Transverse colon (tissue), 4 donors: ENCODE measurements around the gene HNRNPA1L2. TPM values are rescaled to one million over a fixed set of nuclear protein-coding genes. Genes with fewer than 3 reads are reported as not detected.

Source experiments
- DNase-seq: peaks from one replicate; pipeline ENCODE4 v3.0.0-alpha.2; 2019
- H3K27ac ChIP-seq, 4 donors: fragments of 200-600 bp; sonication (generic); 2 replicates each; pipeline ENCODE4 v1.5.1; 2016 to 2018; ENCODE audit warnings: inconsistent platforms in 4 of 4
- H3K27me3 ChIP-seq: fragments of 200-600 bp; sonication (generic); 2 replicates; pipeline ENCODE4 v1.5.1; 2017; ENCODE audit warnings: inconsistent platforms
- H3K36me3 ChIP-seq, 4 donors: fragments of 200-600 bp; sonication (generic); 2 replicates each; pipeline ENCODE4 v1.5.1; 2017 to 2019; ENCODE audit warnings: inconsistent platforms in 4 of 4
- H3K4me1 ChIP-seq, 4 donors: fragments of 200-600 bp; sonication (generic); 2 replicates each; pipeline ENCODE4 v1.5.1; 2017 to 2020; ENCODE audit warnings: inconsistent platforms in 4 of 4
- H3K4me3 ChIP-seq, 4 donors: fragments of 200-600 bp; sonication (generic); 1 replicate in 1 of 4; 2 replicates in 3 of 4; pipeline versions ENCODE4 v1.5.1 to v1.6.1; 2017 to 2019; ENCODE audit warnings: inconsistent platforms in 4 of 4
- H3K9me3 ChIP-seq, 2 donors: fragments of 200-600 bp; sonication (generic); 2 replicates each; pipeline ENCODE4 v1.5.1; 2017 to 2019; ENCODE audit warnings: inconsistent platforms in 2 of 2
- EP300 ChIP-seq: sonication (generic); formaldehyde crosslinking; IDR thresholded peaks from one replicate; pipeline ENCODE4 v1.6.1; 2017; ENCODE audit warnings: antibody characterized with exemption, low read depth
- POLR2A ChIP-seq: fragments of 450-650 bp; IDR thresholded peaks from one replicate; pipeline ENCODE4 v1.6.1; 2016; ENCODE audit warnings: antibody characterized with exemption, mild to moderate bottlenecking, moderate library complexity
- POLR2AphosphoS5 ChIP-seq, 3 donors: sonication (generic); formaldehyde crosslinking; IDR thresholded peaks; one replicate each; pipeline ENCODE4 v1.6.1; 2016; ENCODE audit warnings: antibody characterized with exemption in 3 of 3
- WGBS, 2 donors: methylation state at CpG; one replicate each; pipeline ENCODE4 v1.1.5; 2018; ENCODE audit warnings: low coverage in 1 of 2; 5-methylcytosine and 5-hydroxymethylcytosine counted together
- in situ Hi-C, 4 donors: fragments of 200-750 bp; cut with MboI; loops; one replicate each; pipeline versions ENCODE4 v1.15.0 to v1.15.1; 2017; ENCODE audit warnings: low sequenced_read_pairs in 3 of 4, low pct_ligation_motif_present in 1 of 4, low pct_unique_long_range_greater_than_20kb in 1 of 4
- intact Hi-C: fragments of 100-400 bp; cut with DNase I; formaldehyde crosslinking; loops from one replicate; pipeline ENCODE4 v1.15.1; 2023; ENCODE audit warnings: low total_unique reads
- total RNA-seq, 4 donors: library from RNA; depleted of rRNA; stranded (reverse); fragments of >200 nt; gene quantifications; one replicate each; pipeline ENCODE4 v1.1.0, GENCODE V29; 2016
- TF ChIP-seq, protein P1 (sequence below), 5 experiments: fragments of 200-600 bp in 3 of 5; fragments of 450-650 bp in 2 of 5; sonication (generic) in 3 of 5; IDR thresholded peaks; 1 replicate in 2 of 5; 2 replicates in 3 of 5; pipeline ENCODE4 v1.5.1; 2016 to 2017; ENCODE audit warnings: antibody characterized with exemption in 5 of 5, inconsistent platforms in 3 of 5, mild to moderate bottlenecking in 2 of 5, moderate library complexity in 1 of 5

The HNRNPA1L2 gene
- total RNA-seq, 4 donors from 2014 or later = 1.5 to 3.3 TPM; not detected in 2

DNA sequence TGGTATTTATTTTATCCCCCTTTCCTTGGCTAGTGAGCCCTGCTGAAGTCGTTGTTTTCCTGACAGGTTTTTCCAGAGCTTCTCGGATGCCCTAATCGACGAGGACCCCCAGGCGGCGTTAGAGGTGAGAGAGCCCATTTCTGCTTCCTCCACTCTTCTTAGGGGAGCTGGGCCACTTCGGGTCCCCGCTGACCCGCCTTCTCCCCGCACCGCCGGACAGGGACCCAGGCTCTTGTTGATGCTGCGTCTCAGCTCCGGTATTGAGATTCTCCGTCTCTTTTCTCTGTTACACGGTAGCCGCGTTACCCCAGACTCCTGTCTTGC is 10.7 kb downstream of the HNRNPA1L2 start:
- peaks cover 7 to 47% (median 27%) of the 10 kb centered on the region in 4 donors for H3K4me1 ChIP-seq
- in situ Hi-C loops = loop anchor here in 3 of 4 donors (25.0 kb wide), 2 partner anchors 191 to 216 kb away; partner anchors contain the start of genes CKAP2 (in 2 of the 3) and VPS36 (in 2 of the 3)
- peak overlapping the region; percentile 95 to 99 (median 96) for H3K27ac ChIP-seq
- DNase-seq = no peak
- WGBS, 2 donors = 0 to 1% methylated on average over 8 to 18 of the region's 18 CpGs
- intact Hi-C loops = no loop called here
- peaks cover 0 to 7% (median 4%) of the 10 kb centered on the region in 4 donors for H3K36me3 ChIP-seq
- no peaks in the 10 kb centered on the region for H3K27me3 ChIP-seq
- H3K9me3 ChIP-seq = no peaks in the 10 kb centered on the region
- H3K4me3 ChIP-seq = peak overlapping the region; percentile 49 to 93 (median 78)
- TF ChIP-seq, protein P1, sequence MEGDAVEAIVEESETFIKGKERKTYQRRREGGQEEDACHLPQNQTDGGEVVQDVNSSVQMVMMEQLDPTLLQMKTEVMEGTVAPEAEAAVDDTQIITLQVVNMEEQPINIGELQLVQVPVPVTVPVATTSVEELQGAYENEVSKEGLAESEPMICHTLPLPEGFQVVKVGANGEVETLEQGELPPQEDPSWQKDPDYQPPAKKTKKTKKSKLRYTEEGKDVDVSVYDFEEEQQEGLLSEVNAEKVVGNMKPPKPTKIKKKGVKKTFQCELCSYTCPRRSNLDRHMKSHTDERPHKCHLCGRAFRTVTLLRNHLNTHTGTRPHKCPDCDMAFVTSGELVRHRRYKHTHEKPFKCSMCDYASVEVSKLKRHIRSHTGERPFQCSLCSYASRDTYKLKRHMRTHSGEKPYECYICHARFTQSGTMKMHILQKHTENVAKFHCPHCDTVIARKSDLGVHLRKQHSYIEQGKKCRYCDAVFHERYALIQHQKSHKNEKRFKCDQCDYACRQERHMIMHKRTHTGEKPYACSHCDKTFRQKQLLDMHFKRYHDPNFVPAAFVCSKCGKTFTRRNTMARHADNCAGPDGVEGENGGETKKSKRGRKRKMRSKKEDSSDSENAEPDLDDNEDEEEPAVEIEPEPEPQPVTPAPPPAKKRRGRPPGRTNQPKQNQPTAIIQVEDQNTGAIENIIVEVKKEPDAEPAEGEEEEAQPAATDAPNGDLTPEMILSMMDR (IDR thresholded peaks at IDR 0.05) = peak in 2 of 5 experiments; percentile 24 to 28
- no peak for TF ChIP-seq POLR2AphosphoS5 (IDR thresholded peaks at IDR 0.05)

DNA sequence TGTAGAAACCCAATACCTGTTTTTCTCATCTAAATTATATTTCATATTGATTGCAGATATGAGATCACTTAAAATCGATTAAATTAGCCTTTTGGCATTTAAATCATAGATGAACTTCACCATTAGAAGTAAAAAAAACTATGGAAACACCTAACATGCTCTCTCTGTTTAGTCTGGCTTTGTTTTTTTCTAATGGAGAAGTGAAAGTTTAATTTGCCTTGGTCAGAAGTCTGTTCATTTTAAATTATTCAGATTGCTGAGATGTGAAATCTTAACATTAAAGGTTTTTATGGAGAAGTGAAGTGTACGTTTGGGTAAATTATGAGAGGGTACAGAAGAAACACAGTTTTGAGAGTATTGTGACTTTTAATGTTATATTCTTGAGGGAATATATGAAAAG is 17.1 kb downstream of the HNRNPA1L2 start:
- Histone ChIP-seq H3K36me3 (peaks cover 0 to 58% (median 27%) of the 10 kb centered on the region in 4 donors), H3K9me3 (no peaks in the 10 kb centered on the region), H3K27me3 (no peaks in the 10 kb centered on the region), H3K27ac (no peak overlapping the region), H3K4me3 (no peak overlapping the region), H3K4me1 (peaks cover 0 to 22% (median 10%) of the 10 kb centered on the region in 4 donors)
- intact Hi-C loops (no loop called here), in situ Hi-C loops (loop anchor here in 3 of 4 donors (25.0 kb wide), 2 partner anchors 197 to 222 kb away; partner anchors contain the start of genes CKAP2 (in 2 of the 3) and VPS36 (in 2 of the 3))
- TF ChIP-seq, protein P1 (IDR thresholded peaks at IDR 0.05) = no peak
- TF ChIP-seq POLR2AphosphoS5 (IDR thresholded peaks at IDR 0.05) (no peak), EP300 (no peak), POLR2A (no peak)
- DNase-seq = no peak
- 81 to 88% methylated on average over 2 of the region's 2 CpGs for WGBS, 2 donors

DNA sequence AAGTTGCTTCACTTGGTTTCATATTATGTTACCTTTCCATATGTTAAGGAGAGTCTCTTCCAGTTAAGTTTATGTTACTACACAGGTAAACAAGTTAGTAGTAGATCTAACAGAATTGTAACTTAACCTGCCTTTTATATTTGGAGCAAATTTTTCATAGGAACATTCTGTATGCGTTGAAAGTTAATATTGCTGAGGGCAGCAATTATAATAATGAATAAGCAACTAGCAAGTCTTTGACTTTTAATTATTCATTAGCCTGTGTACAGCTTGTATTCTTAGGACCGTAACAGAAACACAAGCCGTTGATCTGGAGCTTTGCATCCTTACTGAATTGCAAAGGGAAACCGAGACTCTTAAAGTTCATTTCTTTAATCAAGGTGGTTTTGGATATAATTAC is 22.0 kb downstream of the HNRNPA1L2 start:
- in situ Hi-C loops = loop anchor here in 3 of 4 donors (25.0 kb wide), 2 partner anchors 202 to 227 kb away; partner anchors contain the start of genes CKAP2 (in 2 of the 3) and VPS36 (in 2 of the 3)
- WGBS, 2 donors = 96 to 100% methylated on average over 3 to 4 of the region's 4 CpGs
- no peak overlapping the region for H3K4me3 ChIP-seq
- no peaks in the 10 kb centered on the region for H3K4me1 ChIP-seq
- no peaks in the 10 kb centered on the region for H3K9me3 ChIP-seq
- no peak overlapping the region for H3K27ac ChIP-seq
- H3K36me3 ChIP-seq = peaks cover 0 to 72% (median 30%) of the 10 kb centered on the region in 4 donors
- intact Hi-C loops = no loop called here
- no peaks in the 10 kb centered on the region for H3K27me3 ChIP-seq
- no peak for TF ChIP-seq POLR2AphosphoS5 (IDR thresholded peaks at IDR 0.05)
- DNase-seq = no peak

GRCh38 chr13:52665325-52665724 is 23.1 kb downstream of the HNRNPA1L2 start:
- no peak overlapping the region for H3K27ac ChIP-seq
- intact Hi-C loops = no loop called here
- H3K9me3 ChIP-seq = no peaks in the 10 kb centered on the region
- no peaks in the 10 kb centered on the region for H3K4me1 ChIP-seq
- in situ Hi-C loops = loop anchor here in 3 of 4 donors (25.0 kb wide), 2 partner anchors 203 to 228 kb away; partner anchors contain the start of genes CKAP2 (in 2 of the 3) and VPS36 (in 2 of the 3)
- no peak for DNase-seq
- TF ChIP-seq, protein P1 (IDR thresholded peaks at IDR 0.05) = peak in 3 of 5 experiments; percentile 7 to 26 (median 22)
- TF ChIP-seq POLR2AphosphoS5 (IDR thresholded peaks at IDR 0.05) = no peak
- no peak overlapping the region for H3K4me3 ChIP-seq
- H3K27me3 ChIP-seq = no peaks in the 10 kb centered on the region
- H3K36me3 ChIP-seq = peaks cover 0 to 69% (median 30%) of the 10 kb centered on the region in 4 donors

GRCh38 chr13:52669677-52670076 is 27.4 kb downstream of the HNRNPA1L2 start:
- TF ChIP-seq POLR2AphosphoS5 (IDR thresholded peaks at IDR 0.05) (no peak), EP300 (no peak)
- intact Hi-C loops = no loop called here
- no peak for DNase-seq
- no peaks in the 10 kb centered on the region for H3K4me1 ChIP-seq
- peaks cover 0 to 42% (median 17%) of the 10 kb centered on the region in 4 donors for H3K36me3 ChIP-seq
- no peak overlapping the region for H3K27ac ChIP-seq
- H3K9me3 ChIP-seq = no peaks in the 10 kb centered on the region
- 82 to 87% methylated on average over 2 of the region's 2 CpGs for WGBS, 2 donors
- in situ Hi-C loops = loop anchor here in 3 of 4 donors (25.0 kb wide), 2 partner anchors 207 to 232 kb away; partner anchors contain the start of genes CKAP2 (in 2 of the 3) and VPS36 (in 2 of the 3)
- H3K27me3 ChIP-seq = no peaks in the 10 kb centered on the region
- H3K4me3 ChIP-seq = no peak overlapping the region
